ENCODE data around the gene BRWD1.
"Not testable (repeated sequence)": the region's sequence is repeated elsewhere in the genome, so short reads cannot be mapped to it uniquely, and the experiment has no call there.

BRWD1 gene

DNA sequence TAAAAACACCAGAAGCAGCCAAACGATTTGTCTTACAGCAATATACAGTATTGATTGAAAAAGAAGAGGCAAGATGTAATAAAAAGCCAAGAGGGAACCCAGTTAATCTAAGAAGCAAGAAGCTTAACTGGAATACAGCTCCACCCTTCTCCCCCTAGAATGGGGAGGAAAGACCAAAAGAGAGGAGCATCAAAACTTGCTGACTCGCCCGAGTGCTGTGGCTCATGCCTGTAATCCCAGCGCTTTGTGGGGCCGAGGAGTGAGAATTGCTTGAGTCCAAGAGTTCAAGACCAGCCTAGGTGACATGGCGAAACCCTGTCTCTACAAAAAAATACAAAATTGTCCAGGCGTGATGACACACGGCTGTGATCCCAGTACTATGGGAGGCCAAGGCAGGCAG lies 32.2 kb downstream of the BRWD1 start:
- DNase-seq: no peak

DNA sequence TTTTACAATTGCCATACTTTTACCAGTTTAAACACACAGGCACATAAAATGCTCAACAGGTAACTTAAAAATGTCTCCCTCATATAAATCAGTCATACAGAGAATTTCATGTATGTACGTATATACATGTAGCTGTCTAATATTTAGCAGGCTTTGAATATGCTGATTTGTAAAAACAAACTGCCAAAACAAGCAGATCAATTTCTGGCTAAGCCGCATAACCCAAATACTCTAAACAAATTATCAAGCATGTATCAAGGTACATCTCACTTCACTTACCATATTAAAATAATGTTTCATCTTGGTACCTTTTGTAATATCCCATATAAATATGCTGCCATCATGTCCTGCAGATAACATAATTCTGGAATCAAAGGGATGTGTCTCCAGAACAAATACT lies 43.8 kb downstream of the BRWD1 start:
- no peak for DNase-seq

DNA sequence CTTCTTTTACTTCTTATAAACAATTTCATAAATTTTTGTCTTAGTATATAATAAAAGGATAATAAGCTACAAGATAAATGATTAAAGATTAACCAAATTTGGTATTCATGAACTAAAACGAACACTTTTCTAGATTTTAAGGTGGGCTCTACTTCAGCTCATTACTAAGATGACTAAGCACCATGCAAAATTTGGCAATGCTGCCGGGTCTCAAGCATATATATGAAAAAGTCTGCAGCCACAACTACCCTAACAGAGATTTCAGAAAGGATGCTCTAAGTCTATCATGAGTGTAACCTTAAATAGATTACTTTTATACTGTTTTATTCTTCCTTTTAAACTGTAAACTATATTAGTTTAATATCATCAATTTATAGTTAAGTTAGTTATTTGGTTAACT lies 47.8 kb downstream of the BRWD1 start:
- DNase-seq: no peak

DNA sequence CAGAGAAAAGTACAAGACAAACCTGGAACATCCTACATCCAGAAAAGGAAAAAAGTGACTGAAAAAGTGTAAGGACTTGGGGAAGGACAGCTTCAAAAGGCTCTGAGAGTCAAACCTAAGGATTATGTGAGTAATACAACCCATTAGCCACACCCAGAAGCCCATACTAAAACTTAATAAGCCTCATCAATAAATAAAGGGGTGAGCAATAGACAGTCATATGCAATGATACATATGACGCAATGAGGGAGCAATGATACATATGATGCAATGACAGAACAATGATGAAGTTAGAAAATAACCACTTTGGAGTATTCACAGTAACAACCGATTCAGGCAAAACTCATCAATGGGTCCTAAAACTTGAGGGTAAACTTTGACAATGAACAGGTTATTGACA lies 50.1 kb downstream of the BRWD1 start:
- no peak for DNase-seq

DNA sequence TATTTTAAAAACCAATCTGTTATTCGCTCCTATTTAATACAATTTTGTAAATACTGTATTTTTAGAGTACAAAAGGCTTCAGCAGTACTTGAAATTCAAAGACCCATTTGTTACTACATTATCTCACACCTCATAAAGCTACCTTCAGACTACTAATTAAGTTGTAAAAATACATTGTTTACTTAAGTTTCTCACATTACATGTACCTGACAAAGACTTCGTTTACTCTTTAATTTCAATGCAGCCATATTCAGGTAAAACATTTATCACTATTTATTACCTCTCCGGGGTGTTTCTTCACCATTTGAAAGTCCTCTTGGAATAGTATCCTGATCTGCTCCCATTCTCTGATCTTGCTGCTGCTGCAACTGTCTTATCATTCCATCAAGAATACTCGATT lies 55.2 kb downstream of the BRWD1 start:
- no peak for DNase-seq

DNA sequence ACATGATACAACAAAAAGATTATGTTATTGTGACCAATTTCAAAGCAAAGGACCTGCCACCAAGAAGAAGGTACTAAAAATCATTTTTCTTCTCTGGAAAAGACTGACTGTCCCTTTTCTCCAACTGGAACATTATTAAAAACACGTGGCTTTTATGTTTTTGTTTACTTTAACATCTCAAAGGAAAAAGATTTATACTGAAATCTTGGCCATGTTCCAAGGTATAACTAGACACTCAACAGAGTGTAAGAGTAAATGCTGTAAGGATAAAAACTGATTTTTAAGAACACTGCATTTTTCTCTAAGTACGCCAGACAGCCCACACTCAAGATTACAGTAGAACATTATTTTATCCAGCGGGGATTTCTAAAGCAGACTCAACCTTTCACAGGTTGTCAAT lies 62.1 kb downstream of the BRWD1 start:
- DNase-seq: no peak

DNA sequence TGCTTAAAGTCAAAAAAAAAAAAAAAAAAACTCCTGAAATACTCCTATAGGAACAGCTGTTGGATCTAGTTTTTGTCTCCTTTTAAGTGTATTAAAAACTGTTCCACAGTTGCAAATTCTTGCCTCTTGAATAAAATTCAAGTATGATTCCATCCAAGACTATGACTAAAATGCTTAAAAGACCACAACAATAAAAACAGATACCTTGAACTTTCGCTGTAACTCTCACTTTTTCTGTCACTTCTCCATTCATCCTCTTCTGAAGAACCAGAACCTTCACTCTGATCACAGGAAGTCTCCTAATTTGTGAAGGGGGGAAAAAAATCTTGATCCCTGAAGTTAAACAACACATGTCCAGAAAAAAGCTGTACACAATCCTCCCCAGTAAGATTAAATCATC lies 75.2 kb downstream of the BRWD1 start:
- DNase-seq: no peak

DNA sequence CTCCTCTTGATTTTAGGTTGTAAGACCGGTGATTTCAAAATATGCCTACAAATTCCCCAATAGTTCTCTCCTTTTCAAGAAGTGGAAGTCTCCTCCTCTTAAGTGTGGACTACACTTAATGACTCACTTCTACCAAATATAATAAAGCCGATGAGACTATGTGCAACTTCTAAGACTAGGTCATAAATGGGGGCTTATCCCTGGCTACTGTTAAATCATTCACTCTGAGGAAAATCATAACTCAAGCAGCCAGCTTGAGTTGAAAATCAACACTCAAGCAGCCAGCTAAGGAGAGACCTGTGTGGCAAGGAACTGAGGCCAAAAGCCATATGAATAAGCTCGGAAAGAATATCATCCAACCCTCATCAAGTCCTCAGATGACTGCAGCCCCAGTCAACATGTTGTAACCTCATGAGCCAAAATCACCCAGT lies 80.6 kb downstream of the BRWD1 start:
- DNase-seq: no peak

DNA sequence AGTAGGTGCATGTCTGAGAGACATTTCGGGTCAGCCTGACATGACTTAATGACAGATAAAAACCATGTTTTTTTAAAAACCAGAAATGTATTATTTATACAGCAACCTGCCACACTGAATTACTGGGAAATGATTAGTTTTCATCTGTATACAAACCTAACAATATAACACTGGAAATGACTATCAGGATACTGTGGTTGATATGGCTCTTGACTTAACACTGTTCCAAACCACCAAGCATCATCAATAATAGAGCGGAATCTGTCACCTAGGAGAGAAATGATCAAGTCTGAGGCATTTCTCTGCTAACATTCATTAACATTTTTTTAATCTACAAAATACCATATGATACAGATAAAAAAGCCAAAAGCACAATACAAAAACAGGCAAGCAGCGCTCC lies 88.5 kb downstream of the BRWD1 start:
- DNase-seq: no peak

DNA sequence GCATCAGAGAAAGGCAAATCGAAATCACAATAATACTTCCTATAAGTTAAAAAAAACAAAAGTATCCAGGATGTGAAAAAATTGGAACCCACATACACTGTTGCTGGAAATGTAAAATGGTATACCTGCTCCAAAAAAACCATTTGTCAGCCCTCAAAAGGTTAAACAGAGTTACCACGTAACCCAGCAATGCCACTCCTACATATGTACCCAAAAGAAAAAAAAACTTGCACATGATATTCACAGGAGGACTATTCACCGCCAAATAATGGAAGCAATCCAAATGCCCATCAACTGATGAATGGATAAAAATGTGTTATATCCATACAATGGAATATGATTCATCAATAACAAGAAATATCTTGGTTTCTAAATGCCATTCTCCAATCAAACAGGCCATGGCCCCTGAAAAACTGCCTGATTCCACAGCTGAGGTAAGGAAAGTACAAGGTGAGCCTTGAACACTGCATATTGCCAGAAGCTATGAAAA lies 91.4 kb downstream of the BRWD1 start:
- DNase-seq: no peak

DNA sequence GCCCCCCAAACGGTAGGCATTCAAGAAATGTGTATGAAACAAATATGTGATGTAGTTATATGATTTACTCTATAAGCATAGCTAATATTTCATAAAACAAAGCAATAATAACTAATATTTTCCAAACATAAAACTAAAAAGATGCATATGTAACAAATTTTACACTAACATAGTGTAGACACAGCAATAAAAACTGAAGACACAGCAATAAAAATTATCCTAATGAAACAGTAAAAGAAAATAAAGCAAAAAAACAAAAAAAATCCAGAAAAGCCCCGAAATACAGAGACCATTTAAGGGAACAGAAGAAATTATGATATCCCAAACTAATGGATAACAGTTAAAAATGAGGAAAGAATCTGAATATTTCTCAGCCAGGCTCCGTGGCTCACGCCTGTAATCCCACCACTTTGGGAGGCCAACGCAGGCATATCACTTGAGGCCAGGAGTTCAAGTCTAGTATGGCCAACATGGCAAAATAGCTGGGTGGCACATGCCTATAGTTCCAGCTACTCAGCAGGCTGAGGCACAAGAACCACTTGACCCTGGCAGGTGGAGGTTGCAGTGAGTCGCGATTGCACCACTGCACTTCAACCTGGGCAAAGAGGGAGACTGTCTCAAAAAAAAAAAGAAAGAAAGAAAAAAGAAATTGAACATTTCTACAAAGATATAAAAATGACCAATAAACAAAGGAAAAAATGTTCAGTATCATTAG lies 92.0 kb downstream of the BRWD1 start:
- DNase-seq: no peak

DNA sequence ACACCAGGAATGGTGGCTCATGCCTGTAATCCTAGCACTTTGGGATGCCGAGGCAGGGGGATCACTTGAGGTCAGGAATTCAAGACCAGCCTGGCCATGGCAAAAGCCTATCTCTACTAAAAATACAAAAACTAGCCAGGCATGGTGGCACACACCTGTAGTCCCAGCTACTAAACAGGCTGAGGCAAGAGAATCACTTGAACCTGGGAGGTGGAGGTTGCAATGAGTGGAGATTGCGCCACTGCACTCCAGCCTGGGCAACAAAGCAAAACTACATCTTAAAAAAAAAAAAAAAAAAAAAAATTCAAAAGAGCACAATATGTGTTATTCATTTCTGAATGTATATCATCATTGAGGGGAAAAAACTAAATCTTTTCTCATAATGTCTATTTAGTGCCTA lies 92.6 kb downstream of the BRWD1 start:
- DNase-seq: not testable (repeated sequence)

DNA sequence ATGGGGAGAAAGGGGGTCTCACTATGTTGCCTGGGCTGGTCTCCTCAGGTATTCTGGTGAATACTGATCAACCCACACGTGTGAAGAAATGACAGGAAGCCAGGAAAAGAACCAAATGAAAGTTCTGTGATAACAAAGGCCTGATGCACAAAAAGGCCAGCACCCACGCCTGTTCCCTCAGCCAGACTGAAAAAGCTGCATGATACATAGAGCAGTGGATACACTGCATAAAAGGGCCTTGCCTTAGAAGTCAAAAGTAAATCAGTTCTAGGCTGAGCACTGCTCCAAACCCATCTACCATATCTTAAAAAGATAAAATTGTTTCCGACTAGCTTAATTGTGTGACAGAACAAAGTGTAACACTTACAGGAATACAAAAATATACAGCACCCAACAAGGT lies 93.3 kb downstream of the BRWD1 start:
- DNase-seq: no peak

DNA sequence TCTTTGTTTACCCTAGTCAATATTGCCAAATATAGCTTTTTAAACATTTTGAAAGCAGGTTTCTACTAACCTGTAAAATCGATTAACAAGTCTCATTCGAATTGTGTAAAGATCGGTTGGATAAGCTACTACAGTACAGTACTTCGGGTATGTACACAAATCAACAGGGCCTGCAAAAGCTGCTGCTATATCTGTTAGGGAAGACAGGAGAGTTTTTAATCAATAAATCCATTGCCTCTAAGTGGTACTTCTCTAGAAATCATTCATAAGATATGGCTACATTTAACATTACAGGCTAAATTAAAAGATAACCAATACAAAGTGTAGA lies 95.4 kb downstream of the BRWD1 start:
- DNase-seq: no peak

DNA sequence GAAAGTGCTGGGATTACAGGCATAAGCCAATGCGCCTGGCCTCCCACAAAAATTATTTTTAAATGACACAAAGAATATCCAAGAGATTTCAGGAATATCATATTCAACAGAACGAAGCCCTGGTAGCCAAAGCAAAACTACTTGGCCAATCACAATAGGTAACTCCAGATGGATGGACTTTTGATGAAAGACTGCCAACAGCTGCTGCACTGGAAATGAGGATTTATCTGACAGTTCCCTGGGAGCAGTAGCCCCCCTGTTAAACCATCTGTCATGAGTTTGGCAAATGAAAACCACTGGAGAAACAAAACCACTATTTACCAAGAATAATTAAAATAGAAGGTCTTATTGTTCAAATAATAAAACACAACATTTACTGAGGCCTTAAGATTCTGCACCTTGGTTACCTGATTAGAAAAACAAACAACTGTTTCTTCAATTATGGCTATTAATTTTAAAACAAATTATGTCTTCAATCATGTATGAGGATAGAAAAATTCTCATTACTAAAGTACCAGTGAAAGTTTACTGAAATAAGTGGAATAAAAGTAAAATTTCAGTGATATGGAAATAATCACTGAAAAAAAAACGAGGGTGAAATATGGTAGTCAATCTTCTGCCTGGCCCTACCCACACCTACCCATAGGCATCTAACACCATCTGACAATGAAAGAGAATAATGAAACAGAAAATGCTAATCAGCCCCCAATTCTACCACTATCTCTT lies 95.9 kb downstream of the BRWD1 start:
- no peak for DNase-seq

DNA sequence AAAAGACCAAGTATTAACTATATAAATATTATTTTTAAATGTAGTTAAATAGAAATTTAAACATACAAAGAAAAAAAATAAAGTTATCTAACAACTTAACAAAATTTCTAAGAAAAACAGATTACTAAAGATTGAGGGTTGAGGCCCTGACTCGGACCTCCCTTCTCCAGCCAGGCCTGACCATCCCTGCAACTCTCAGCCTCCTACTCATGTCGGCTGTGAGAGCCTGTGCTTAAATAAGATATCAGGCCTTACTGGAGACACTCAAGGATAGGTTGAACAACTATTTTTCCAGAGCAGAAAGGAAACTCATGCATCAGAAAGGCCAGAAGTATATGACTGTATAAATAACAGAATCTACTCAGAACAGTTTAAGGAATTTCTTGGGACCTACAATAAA lies 97.1 kb downstream of the BRWD1 start:
- no peak for DNase-seq

DNA sequence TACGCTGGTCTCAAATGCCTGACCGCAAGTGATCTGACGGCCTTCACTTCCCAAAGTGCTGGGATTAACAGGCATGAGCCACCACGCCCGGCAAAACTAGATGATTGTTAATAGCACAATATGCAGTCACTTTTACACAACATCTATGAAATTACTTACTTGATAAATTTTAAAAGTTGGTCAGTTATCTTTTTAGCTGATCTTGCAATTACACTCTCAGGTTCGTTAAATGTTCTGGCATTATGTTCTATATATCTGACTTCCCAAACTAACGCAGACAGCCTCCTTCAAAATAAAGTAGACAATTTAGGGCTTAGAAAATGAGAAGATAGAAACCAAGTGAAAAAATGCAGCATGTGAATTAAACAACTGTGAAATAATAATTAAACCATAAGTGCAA lies 98.4 kb downstream of the BRWD1 start:
- DNase-seq: no peak

DNA sequence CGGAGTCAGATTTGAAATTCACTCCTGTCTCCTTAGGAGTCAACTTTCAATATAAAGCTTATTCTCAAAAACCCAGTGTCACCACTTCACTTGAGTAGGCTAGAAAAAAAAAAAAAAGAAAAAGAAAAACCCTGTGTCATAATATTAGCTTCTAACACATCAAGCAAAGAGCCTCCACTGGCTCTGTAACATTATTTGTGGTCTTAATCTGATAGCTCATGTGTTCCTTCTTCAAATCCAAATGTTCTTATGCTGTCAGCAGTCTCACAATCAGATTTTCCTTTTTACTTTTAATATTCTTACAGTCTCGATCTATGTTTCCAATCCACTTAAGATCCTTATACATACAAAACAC lies 104.1 kb downstream of the BRWD1 start:
- no peak for DNase-seq

DNA sequence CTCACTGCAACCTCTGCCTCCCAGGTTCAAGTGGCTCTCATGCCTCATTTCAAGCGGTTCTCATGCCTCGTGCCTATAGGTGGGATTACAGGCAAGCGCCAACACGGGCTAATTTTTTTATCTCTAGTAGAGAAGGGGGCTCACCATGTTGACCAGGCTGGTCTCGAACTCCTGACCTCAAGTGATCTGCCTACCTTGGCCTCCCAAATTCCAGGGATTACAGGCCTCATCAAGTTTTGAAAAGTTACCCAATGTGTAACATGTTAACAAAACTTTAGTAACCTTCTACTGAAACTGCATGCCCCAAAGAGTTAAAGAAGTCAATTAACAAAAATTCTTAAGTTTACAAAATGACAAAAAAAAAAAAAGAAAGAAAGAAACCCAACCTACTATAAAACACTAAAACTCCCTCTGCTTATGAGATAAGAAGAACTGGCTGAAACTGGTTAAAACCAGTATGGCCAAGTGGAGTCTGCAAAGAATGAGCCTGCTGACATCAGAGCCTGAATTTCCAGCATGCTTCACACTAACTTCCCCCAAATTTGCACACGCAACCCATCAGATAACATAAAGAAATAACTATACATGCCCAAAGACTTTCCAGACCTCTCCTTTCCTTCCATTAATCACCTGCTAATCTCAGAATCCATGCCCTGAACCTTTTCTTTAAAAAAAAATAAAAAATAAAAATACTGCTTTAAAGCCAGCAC lies 104.7 kb downstream of the BRWD1 start:
- no peak for DNase-seq

DNA sequence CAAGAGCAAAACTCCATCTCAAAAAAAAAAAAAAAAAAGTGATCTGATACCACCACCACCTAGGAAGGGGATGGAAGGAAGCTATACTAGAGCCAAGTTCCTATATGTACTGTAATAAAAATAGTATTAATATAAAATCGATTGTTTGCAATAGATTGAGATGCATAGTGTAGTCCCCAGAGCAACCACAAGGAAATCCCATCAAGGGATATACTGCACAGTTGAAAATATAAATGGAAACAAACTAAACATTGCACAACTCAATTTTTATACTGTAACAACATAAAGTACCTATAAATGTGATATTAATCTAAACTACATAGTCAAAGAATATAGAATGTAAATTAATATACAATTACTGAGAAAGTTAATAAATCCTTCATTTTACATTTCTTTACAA lies 109.3 kb downstream of the BRWD1 start:
- DNase-seq: no peak

DNA sequence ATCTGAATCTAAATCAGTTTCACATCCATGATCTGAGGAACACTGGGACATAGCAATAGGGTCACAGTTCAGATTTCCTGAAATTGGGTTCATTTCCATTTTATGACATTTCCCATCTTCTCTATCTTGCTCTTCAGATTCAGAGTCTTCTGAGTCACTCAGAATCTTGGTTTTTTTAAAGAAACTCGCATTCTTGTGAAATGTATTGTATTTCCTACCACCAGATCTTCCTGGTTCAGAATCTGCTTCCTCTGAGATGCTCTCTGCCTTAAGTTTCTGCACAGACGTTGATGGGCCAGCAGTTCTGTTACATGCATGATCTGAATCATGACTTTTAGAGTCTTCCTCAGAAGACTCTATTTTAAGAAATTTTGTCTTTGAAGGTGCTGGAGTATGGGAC lies 114.6 kb downstream of the BRWD1 start:
- no peak for DNase-seq

DNA sequence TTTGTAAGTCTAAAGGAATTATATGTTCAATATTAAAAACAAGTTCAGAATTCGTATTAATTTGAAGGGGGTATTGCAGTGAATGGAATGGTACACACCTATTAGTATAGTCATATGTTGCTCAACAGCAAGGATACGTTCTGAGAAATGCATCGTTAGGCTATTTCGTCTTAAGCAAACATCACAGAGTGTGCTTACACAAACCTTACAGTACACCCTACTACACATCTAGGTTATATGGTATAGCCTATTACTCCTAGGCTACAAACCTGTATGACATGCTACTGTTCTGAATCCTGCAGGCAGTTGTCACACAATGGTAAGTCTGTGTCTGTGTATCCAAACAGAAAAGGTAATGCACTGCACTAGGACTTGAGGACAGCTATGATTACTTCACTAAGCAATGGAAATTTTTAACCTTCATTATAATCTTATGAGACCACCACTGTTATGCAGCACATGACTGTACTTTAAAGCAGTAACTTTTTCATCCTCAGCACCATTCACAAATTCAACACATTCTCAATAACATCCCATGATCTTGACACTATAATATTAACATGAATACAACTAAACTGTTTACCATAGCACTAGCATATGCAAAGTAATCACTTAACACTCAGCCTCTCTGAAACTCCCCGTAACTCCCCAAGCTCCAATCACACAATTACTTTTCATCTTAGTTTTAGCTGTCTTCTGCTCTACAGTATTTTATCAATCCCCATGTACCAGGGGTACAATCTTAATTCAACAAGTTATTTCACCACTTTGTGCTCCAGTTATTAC lies 115.8 kb downstream of the BRWD1 start:
- DNase-seq: no peak

DNA sequence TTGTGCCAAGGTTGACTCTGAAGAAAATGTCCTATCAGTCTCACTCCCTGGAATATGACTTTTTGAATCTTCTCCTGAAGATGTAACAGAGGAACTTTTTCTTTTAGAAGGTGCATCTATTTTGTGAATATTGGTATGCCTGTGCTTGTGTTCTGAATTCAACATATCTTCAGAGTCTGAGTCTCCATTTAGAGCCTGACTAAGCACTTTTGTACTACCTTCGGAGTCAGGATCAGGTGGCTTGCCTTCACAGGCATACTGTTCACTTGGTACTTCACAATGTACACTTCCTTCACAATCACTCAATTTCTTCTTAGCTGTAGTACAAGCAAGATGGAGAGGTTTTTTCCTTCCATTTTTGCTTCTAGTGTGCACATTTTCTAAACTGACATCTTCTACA lies 116.6 kb downstream of the BRWD1 start:
- no peak for DNase-seq

All from effector CD4-positive, alpha-beta T cell (primary cell).